Right cardiac atrium (tissue), 5 donors: ENCODE data around the gene KCNJ10. TPM values are rescaled to one million over a fixed set of nuclear protein-coding genes. Genes with fewer than 3 reads are reported as not detected.

Source experiments
- ATAC-seq, 2 donors: fragments of 200-7000 bp; cut with Tn5 transposase; one replicate each; pipeline versions ENCODE4 v1.8.0 to v1.9.1; 2020; ENCODE audit warnings: moderate library complexity in 2 of 2, mild to moderate bottlenecking in 1 of 2
- DNase-seq, 3 donors: peaks; one replicate each; pipeline ENCODE4 v3.0.0-alpha.2; 2020
- H3K27ac ChIP-seq: one replicate; pipeline ENCODE4 v1.5.1; 2013; ENCODE audit warnings: mild to moderate bottlenecking, low read length, control low read depth, moderate library complexity
- H3K27me3 ChIP-seq: one replicate; pipeline ENCODE4 v1.6.1; 2013; ENCODE audit not compliant: control insufficient read depth, insufficient read depth
- H3K4me1 ChIP-seq: one replicate; pipeline ENCODE4 v1.6.1; 2013; ENCODE audit warnings: low read length; ENCODE audit not compliant: control insufficient read depth, insufficient read depth
- H3K4me3 ChIP-seq: one replicate; pipeline ENCODE4 v1.5.1; 2013; ENCODE audit warnings: low read length, control low read depth
- H3K9me3 ChIP-seq: one replicate; pipeline ENCODE4 v1.6.1; 2013; ENCODE audit warnings: low read length; ENCODE audit not compliant: control insufficient read depth
- WGBS: extraction: QIAGEN DNeasy Blood & Tissue Kit; methylation state at CpG from one replicate; pipeline ENCODE4 v1.1.7; 2013; 5-methylcytosine and 5-hydroxymethylcytosine counted together
- intact Hi-C, 4 donors: fragments of 100-400 bp; cut with DNase I; formaldehyde crosslinking; loops; one replicate each; pipeline versions ENCODE4 v1.11.0 to v1.14.0; 2022 to 2023
- polyA plus RNA-seq: library from polyadenylated mRNA; stranded (reverse); fragments of 200-250 nt; gene quantifications from one replicate; pipeline ENCODE4 v1.2.3, GENCODE V29; 2013
- total RNA-seq, 4 donors: library from RNA; stranded (reverse); fragmentation: NEBNext Ultra II Directional; extraction: Animal tissue kit (Norgen Biotek cat#: 25700); gene quantifications; one replicate each; pipeline ENCODE4 v1.2.1, GENCODE V29; 2021
- donor health status: healthy with polysubstance abuse.
- donor health status: DM: no; HTN: yes; CAD: no.
- donor health status: DM: no; HTN: no; CAD: no.
- donor health status: DM: no; HTN: yes; CAD: no; lungs with severe emphysema.
- donor health status: DM: yes; HTN: yes; CAD: no.

Gene KCNJ10
- total and polyA plus RNA-seq, 5 donors = 0.11 to 0.31 (median 0.18) TPM

DNA sequence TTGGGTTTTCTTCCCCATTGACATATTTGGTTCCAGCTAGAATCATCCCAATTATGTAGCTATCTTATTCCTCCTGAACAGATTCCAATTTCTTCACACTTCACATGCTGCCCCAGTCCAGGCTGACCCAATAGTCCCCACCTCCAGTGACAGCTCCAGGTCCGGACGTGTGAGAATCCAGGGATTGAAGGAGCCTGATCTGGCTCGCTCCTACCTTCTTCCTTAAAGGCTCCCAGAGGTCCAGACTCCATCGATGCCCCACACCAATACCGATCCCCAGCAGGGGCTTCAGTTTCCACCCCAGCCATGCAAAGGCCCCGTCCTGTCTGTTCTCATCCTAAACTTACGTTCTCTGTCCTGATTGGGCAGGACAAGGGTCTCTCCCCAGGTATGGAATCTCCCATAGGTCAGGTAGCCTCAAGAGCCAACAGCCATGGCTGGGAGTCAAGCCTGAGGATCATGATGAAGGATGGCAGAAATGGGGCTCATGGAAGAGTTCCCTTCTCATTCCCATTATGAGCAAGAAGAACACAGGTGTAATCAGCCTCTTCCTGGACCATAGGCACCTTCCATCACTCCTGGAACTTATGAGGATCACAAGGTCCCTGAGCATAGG is 95.5 kb downstream of the KCNJ10 start:
- H3K27ac ChIP-seq = no peak overlapping the region
- no peaks in the 10 kb centered on the region for H3K27me3 ChIP-seq
- intact Hi-C loops = no loop called here
- no peaks in the 10 kb centered on the region for H3K9me3 ChIP-seq
- ATAC-seq (no peak), DNase-seq (no peak)
- 89% methylated on average over 7 of the region's 7 CpGs for WGBS
- H3K4me1 ChIP-seq = peaks cover 6% of the 10 kb centered on the region
- no peak overlapping the region for H3K4me3 ChIP-seq

- no peaks in the 10 kb centered on the region for H3K9me3 ChIP-seq
- no peaks in the 10 kb centered on the region for H3K27me3 ChIP-seq
- WGBS = 76% methylated on average over 6 of the region's 6 CpGs
- H3K4me1 ChIP-seq = peaks cover 6% of the 10 kb centered on the region
- no peak overlapping the region for H3K27ac ChIP-seq
- no peak overlapping the region for H3K4me3 ChIP-seq
- intact Hi-C loops = no loop called here
- no peak for ATAC-seq
- DNase-seq = no peak
These were observed 96.5 kb downstream of the KCNJ10 start for GRCh38 chr1:159973350-159973940.

GRCh38 chr1:159972443-159973205 is 97.3 kb downstream of the KCNJ10 start:
- WGBS = 85% methylated on average over 8 of the region's 8 CpGs

DNA sequence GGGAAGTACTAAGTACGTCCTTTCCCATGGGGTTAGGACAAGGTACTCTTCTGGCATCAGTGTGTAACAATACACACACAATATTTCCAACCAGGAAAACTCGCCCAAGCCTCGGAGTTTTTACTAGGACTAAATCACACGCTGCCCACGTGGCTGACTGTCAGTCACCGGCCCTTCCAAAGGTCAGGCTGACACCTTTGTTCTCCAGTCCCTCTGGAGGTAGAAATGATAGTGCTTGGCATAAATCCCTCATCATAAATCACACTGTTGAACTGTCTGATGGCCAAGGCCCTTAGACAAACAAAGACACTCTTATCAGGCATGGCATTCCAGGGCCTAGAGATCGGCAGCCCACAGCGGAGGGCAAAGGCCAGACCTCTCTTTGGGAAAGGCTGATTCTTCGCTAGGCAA is 99.0 kb downstream of the KCNJ10 start:
- intact Hi-C loops = no loop called here
- H3K27ac ChIP-seq = peak overlapping the region; percentile 31
- no peaks in the 10 kb centered on the region for H3K27me3 ChIP-seq
- no peak overlapping the region for H3K4me3 ChIP-seq
- peaks cover 6% of the 10 kb centered on the region for H3K4me1 ChIP-seq
- no peaks in the 10 kb centered on the region for H3K9me3 ChIP-seq
- ATAC-seq = peak; percentile 73 to 76
- peak in 2 of 3 donors; percentile 33 to 61 for DNase-seq
- WGBS = 33% methylated on average over 9 of the region's 9 CpGs

More at GRCh38 chr1:159972443-159973205, 97.3 kb downstream of the KCNJ10 start:
- Histone ChIP-seq H3K27me3 (no peaks in the 10 kb centered on the region), H3K4me3 (no peak overlapping the region), H3K9me3 (no peaks in the 10 kb centered on the region), H3K4me1 (peaks cover 6% of the 10 kb centered on the region), H3K27ac (no peak overlapping the region)
- intact Hi-C loops = no loop called here
- DNase-seq (no peak), ATAC-seq (peak in 1 of 2 donors; percentile 16)

DNA sequence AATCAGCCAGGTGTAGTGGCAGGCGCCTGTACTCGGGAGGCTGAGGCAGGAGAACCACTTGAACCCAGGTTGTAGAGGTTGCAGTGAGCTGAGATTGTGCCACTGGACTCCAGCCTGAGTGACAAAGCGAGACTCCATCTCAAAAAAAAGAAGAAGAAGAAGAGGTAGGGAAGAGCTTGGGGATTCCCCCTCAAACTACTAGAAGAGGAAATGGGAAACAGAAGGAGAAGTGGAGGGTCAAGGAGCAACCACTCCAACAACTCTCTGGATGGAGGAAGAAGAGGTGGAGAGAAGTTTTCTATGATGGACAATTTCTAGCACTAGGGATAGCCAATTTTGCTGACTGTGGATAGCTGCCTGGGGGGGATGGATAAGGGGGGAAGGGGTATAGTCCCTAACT is 101.1 kb downstream of the KCNJ10 start:
- H3K4me3 ChIP-seq = no peak overlapping the region
- H3K4me1 ChIP-seq = peaks cover 6% of the 10 kb centered on the region
- H3K9me3 ChIP-seq = no peaks in the 10 kb centered on the region
- intact Hi-C loops = no loop called here
- 94% methylated on average over 3 of the region's 3 CpGs for WGBS
- H3K27ac ChIP-seq = no peak overlapping the region
- ATAC-seq (no peak), DNase-seq (no peak)
- H3K27me3 ChIP-seq = no peaks in the 10 kb centered on the region

DNA sequence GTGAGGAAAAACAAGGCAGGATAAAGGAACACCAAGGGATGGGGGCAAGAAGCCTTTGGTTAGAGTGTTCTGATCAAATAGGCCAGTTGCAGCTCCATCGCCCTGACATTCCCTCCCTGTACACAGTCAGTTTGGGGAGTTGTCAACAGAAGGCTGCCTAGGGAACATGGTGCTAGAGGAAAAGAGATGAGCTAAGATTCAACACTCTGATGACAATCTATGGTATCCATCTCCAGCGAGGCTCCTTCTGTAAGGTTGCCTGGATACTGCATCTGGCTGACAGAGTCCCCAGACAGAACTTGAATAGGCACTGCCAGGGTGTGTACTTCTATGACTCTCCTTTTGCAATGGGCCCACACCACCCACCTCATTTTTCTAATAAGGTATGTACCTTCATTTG is 104.7 kb downstream of the KCNJ10 start:
- DNase-seq = no peak
- H3K27ac ChIP-seq = no peak overlapping the region
- WGBS = 83% methylated on average over 2 of the region's 2 CpGs
- no peaks in the 10 kb centered on the region for H3K4me1 ChIP-seq
- no peaks in the 10 kb centered on the region for H3K27me3 ChIP-seq
- no peaks in the 10 kb centered on the region for H3K9me3 ChIP-seq
- intact Hi-C loops = no loop called here
- H3K4me3 ChIP-seq = no peak overlapping the region
- ATAC-seq = no peak

DNA sequence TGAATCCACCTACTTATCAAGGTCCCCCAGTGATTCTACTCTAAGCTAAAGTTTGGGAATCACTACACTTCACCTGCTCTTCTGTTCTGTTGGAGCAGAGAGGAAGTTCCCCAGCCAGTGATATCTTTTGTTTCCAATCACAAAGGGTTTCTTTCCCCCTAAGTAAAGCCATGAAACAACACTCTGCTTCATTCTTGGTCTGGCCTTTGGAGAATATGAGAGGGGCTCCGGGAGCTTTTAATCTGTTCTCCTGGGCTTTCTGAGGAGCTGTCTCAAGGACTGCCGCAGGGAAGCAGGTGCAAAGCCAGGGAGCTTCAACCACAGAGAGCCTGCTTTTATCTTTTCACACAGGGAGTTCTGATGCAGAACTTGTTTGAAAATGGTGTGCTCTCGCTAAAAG is 105.8 kb downstream of the KCNJ10 start:
- Histone ChIP-seq H3K4me3 (no peak overlapping the region), H3K27ac (no peak overlapping the region), H3K9me3 (no peaks in the 10 kb centered on the region), H3K4me1 (no peaks in the 10 kb centered on the region), H3K27me3 (no peaks in the 10 kb centered on the region)
- DNase-seq (no peak), ATAC-seq (no peak)
- intact Hi-C loops = no loop called here
- 68% methylated on average over 3 of the region's 3 CpGs for WGBS

- intact Hi-C loops = no loop called here
- ATAC-seq = no peak
- no peaks in the 10 kb centered on the region for H3K4me1 ChIP-seq
- H3K4me3 ChIP-seq = no peak overlapping the region
- no peaks in the 10 kb centered on the region for H3K27me3 ChIP-seq
- no peak overlapping the region for H3K27ac ChIP-seq
- no peak for DNase-seq
- H3K9me3 ChIP-seq = no peaks in the 10 kb centered on the region
- WGBS = 92% methylated on average over 11 of the region's 11 CpGs
These were observed 107.8 kb downstream of the KCNJ10 start for GRCh38 chr1:159962176-159962575.

DNA sequence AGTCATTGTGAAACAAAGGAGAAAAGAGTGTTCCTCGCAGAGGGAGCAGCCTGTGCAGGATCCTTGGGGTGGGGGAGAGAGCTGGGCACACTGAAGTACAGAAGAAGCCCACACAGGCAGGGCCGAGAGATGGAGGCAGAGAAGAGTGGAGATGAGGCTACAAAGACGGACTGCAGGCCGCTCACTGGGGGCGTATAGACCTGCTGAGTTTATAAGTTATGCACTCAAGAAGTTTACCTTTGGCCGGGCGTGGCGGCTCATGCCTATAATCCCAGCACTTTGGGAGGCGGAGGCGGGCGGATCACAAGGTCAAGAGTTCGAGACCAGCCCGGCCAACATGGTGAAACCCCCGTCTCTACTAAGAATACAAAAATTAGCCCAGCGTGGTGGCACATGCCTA is 108.3 kb downstream of the KCNJ10 start:
- Histone ChIP-seq H3K27me3 (no peaks in the 10 kb centered on the region), H3K4me1 (no peaks in the 10 kb centered on the region), H3K4me3 (no peak overlapping the region), H3K27ac (no peak overlapping the region), H3K9me3 (no peaks in the 10 kb centered on the region)
- intact Hi-C loops = no loop called here
- DNase-seq = no peak
- WGBS = 90% methylated on average over 15 of the region's 15 CpGs
- ATAC-seq = no peak

- Histone ChIP-seq H3K4me3 (no peak overlapping the region), H3K27ac (peak overlapping the region; percentile 53)
These were observed 109.1 kb downstream of the KCNJ10 start for GRCh38 chr1:159960721-159961381.

GRCh38 chr1:159959451-159959850 is 110.5 kb downstream of the KCNJ10 start:
- Histone ChIP-seq H3K27ac (no peak overlapping the region), H3K4me3 (no peak overlapping the region), H3K4me1 (no peaks in the 10 kb centered on the region), H3K27me3 (no peaks in the 10 kb centered on the region), H3K9me3 (no peaks in the 10 kb centered on the region)
- DNase-seq (no peak), ATAC-seq (no peak)
- intact Hi-C loops = no loop called here
- WGBS = 63% methylated on average over 4 of the region's 4 CpGs

More at GRCh38 chr1:159960721-159961381, 109.1 kb downstream of the KCNJ10 start:
- DNase-seq (peak; percentile 79 to 88 (median 84)), ATAC-seq (peak; percentile 90 to 95)
- Histone ChIP-seq H3K9me3 (no peaks in the 10 kb centered on the region), H3K4me1 (no peaks in the 10 kb centered on the region), H3K27me3 (no peaks in the 10 kb centered on the region)
- intact Hi-C loops = no loop called here
- 38% methylated on average over 5 of the region's 5 CpGs for WGBS
